Activated CD8-positive, alpha-beta memory T cell treated with anti-CD3 and anti-CD28 coated beads for 4 hours (primary cell): Measurements from ENCODE around the gene DDX51.
"Not testable (repeated sequence)": the region's sequence is repeated elsewhere in the genome, so short reads cannot be mapped to it uniquely, and the experiment has no call there.

Experiments used
- DNase-seq, 2 donors: peaks; one replicate each; pipeline ENCODE4 v3.0.0-alpha.2; 2020; ENCODE audit warnings: low read depth in 2 of 2

Gene DDX51

GRCh38 chr12:132117558-132117875 lies 26.6 kb downstream of the DDX51 start:
- no peak for DNase-seq

- no peak for DNase-seq
Observed at GRCh38 chr12:132116709-132117557, 27.2 kb downstream of the DDX51 start.

- no peak for DNase-seq
Observed at GRCh38 chr12:132115500-132115899, 28.6 kb downstream of the DDX51 start.

GRCh38 chr12:132114667-132115066 lies 29.5 kb downstream of the DDX51 start:
- no peak for DNase-seq

GRCh38 chr12:132111654-132112304 lies 32.3 kb downstream of the DDX51 start:
- DNase-seq: no peak

GRCh38 chr12:132110677-132111076 lies 33.4 kb downstream of the DDX51 start:
- DNase-seq: no peak

- no peak for DNase-seq
Observed at GRCh38 chr12:132109741-132110140, 34.4 kb downstream of the DDX51 start.

- no peak for DNase-seq
Observed at GRCh38 chr12:132108211-132108832, 35.8 kb downstream of the DDX51 start.

- no peak for DNase-seq
Observed at GRCh38 chr12:132106921-132107320, 37.2 kb downstream of the DDX51 start.

GRCh38 chr12:132105467-132105866 lies 38.7 kb downstream of the DDX51 start:
- DNase-seq: no peak

GRCh38 chr12:132103542-132104308 lies 40.4 kb downstream of the DDX51 start:
- DNase-seq: no peak

GRCh38 chr12:132103072-132103471 lies 41.0 kb downstream of the DDX51 start:
- DNase-seq: not testable (repeated sequence)

- DNase-seq: no peak
Observed at GRCh38 chr12:132102297-132102696, 41.8 kb downstream of the DDX51 start.

GRCh38 chr12:132100306-132101065 lies 43.6 kb downstream of the DDX51 start:
- DNase-seq: no peak

- DNase-seq: no peak
Observed at GRCh38 chr12:132099739-132100138, 44.4 kb downstream of the DDX51 start.

GRCh38 chr12:132095520-132096409 lies 48.4 kb downstream of the DDX51 start:
- no peak for DNase-seq

GRCh38 chr12:132094269-132094891 lies 49.7 kb downstream of the DDX51 start:
- no peak for DNase-seq

- DNase-seq: no peak
Observed at GRCh38 chr12:132089407-132089910, 54.7 kb downstream of the DDX51 start.
